H1 (cell line): ENCODE measurements around the gene TRIM77. TPM values are rescaled to one million over a fixed set of nuclear protein-coding genes. Genes with fewer than 3 reads are reported as not detected.
"Not testable (repeated sequence)": the region's sequence is repeated elsewhere in the genome, so short reads cannot be mapped to it uniquely, and the experiment has no call there.

ENCODE experiments used
- CTCF ChIA-PET: fragments of 300-600 bp; sonication (Branson Sonifier 250); formaldehyde crosslinking; loops from one replicate; lab custom pipeline; 2021; ENCODE audit not compliant: partially characterized antibody; lab: Charles Lee
- POLR2A ChIA-PET: fragments of 300-600 bp; sonication (Branson Sonifier 250); formaldehyde crosslinking; loops from one replicate; lab custom pipeline; 2021; ENCODE audit warnings: inconsistent platforms; ENCODE audit not compliant: partially characterized antibody; lab: Charles Lee
- DNase-seq, 2 experiments: peaks; one replicate each; pipeline versions ENCODE4 v3.0.0 to v3.0.0-alpha.2; 2010 to 2022; ENCODE audit warnings: low spot score in 2 of 2, low read depth in 1 of 2, mixed read lengths in 1 of 2
- FAIRE-seq: peaks from 2 replicates; lab custom pipeline; 2011; peaks lifted over from hg19 to GRCh38; lab: Jason Lieb, UNC
- H2AFZ ChIP-seq: 2 replicates; pipeline ENCODE4 v1.8.1; 2012; ENCODE audit warnings: low read length, inconsistent platforms
- H2AK5ac ChIP-seq: 2 replicates; pipeline ENCODE4 v1.6.1; 2013; ENCODE audit warnings: low read depth, low read length
- H2BK120ac ChIP-seq: replicated peaks from 2 replicates; pipeline ENCODE3; 2013; ENCODE audit warnings: low read depth, low read length, inconsistent platforms
- H2BK12ac ChIP-seq: 2 replicates; pipeline ENCODE4 v1.6.1; 2013; ENCODE audit warnings: low read depth, low read length
- H2BK15ac ChIP-seq: 2 replicates; pipeline ENCODE4 v1.6.1; 2013; ENCODE audit warnings: low read length
- H2BK20ac ChIP-seq: 2 replicates; pipeline ENCODE4 v1.6.1; 2013; ENCODE audit warnings: low read length
- H2BK5ac ChIP-seq: 2 replicates; pipeline ENCODE4 v1.6.1; 2013; ENCODE audit warnings: low read depth, low read length
- H3K14ac ChIP-seq: 2 replicates; pipeline ENCODE4 v1.6.1; 2013; ENCODE audit warnings: inconsistent platforms; ENCODE audit not compliant: insufficient read length
- H3K18ac ChIP-seq: 2 replicates; pipeline ENCODE4 v1.6.1; 2013; ENCODE audit warnings: low read length; ENCODE audit errors: extremely low read depth
- H3K23ac ChIP-seq: 2 replicates; pipeline ENCODE4 v1.6.1; 2013; ENCODE audit warnings: inconsistent platforms; ENCODE audit not compliant: insufficient read length
- H3K23me2 ChIP-seq: 2 replicates; pipeline ENCODE4 v1.6.1; 2013; ENCODE audit warnings: low read depth, low read length
- H3K27ac ChIP-seq: 2 replicates; pipeline ENCODE4 v1.6.1; 2011; ENCODE audit warnings: low read depth, low read length, inconsistent platforms
- H3K27me3 ChIP-seq, 4 experiments: replicated peaks in 1 of 4; 1 replicate in 1 of 4; 2 replicates in 3 of 4; pipeline versions ENCODE4 v1.6.1 to v1.8.1; 2011 to 2013; ENCODE audit warnings: low read length in 3 of 4, mild to moderate bottlenecking in 3 of 4, inconsistent platforms in 2 of 4, mixed read lengths in 2 of 4, moderate library complexity in 1 of 4; ENCODE audit not compliant: control insufficient read depth in 3 of 4, insufficient read depth in 3 of 4; ENCODE audit errors: extremely low read depth in 1 of 4
- H3K36me3 ChIP-seq, 4 experiments: 2 replicates each; pipeline versions ENCODE4 v1.6.1 to v1.8.1; 2011 to 2013; ENCODE audit warnings: mild to moderate bottlenecking in 4 of 4, low read length in 3 of 4, moderate library complexity in 2 of 4, control low read depth in 1 of 4, inconsistent platforms in 1 of 4; ENCODE audit not compliant: insufficient read depth in 4 of 4, control insufficient read depth in 2 of 4
- H3K4ac ChIP-seq: replicated peaks from 2 replicates; pipeline ENCODE3; 2013; ENCODE audit warnings: low read length, low read depth, mixed read lengths, inconsistent platforms; ENCODE audit not compliant: insufficient read length
- H3K4me1 ChIP-seq, 4 experiments: replicated peaks in 1 of 4; 1 replicate in 1 of 4; 2 replicates in 3 of 4; pipeline versions ENCODE4 v1.6.1 to v1.8.1; 2011 to 2013; ENCODE audit warnings: low read length in 3 of 4, inconsistent platforms in 2 of 4, mixed read lengths in 1 of 4; ENCODE audit not compliant: insufficient read depth in 4 of 4, control insufficient read depth in 3 of 4
- H3K4me2 ChIP-seq, 2 experiments: 2 replicates each; pipeline versions ENCODE4 v1.6.1 to v1.8.1; 2011 to 2013; ENCODE audit warnings: low read depth in 2 of 2, low read length in 2 of 2, control low read depth in 1 of 2, inconsistent platforms in 1 of 2, mild to moderate bottlenecking in 1 of 2; ENCODE audit not compliant: insufficient read depth in 1 of 2
- H3K4me3 ChIP-seq, 4 experiments: fragments of 200-600, 300-600 bp in 1 of 4; sonication (generic), shearing (Covaris generic), sonication (Bioruptor Twin) in 1 of 4; 2 replicates each; pipeline versions ENCODE4 v1.5.1 to v1.8.1; 2011 to 2016; ENCODE audit warnings: low read length in 4 of 4, low read depth in 3 of 4, control low read depth in 2 of 4, inconsistent platforms in 2 of 4, mild to moderate bottlenecking in 2 of 4, mixed read lengths in 1 of 4, moderate library complexity in 1 of 4; ENCODE audit not compliant: insufficient read depth in 2 of 4; ENCODE audit errors: extremely low read depth in 1 of 4
- H3K56ac ChIP-seq: replicated peaks from 2 replicates; pipeline ENCODE3; 2013; ENCODE audit warnings: low read depth, mild to moderate bottlenecking, mixed read lengths, low read length, inconsistent platforms; ENCODE audit not compliant: insufficient read length
- H3K79me1 ChIP-seq: 2 replicates; pipeline ENCODE4 v1.6.1; 2013; ENCODE audit warnings: low read depth, low read length, control low read depth
- H3K79me2 ChIP-seq, 2 experiments: 2 replicates each; pipeline versions ENCODE4 v1.6.1 to v1.8.1; 2012 to 2013; ENCODE audit warnings: low read length in 2 of 2, mild to moderate bottlenecking in 2 of 2, inconsistent platforms in 1 of 2; ENCODE audit not compliant: insufficient read depth in 2 of 2, control insufficient read depth in 1 of 2
- H3K9ac ChIP-seq, 4 experiments: replicated peaks in 1 of 4; 1 replicate in 1 of 4; 2 replicates in 3 of 4; pipeline versions ENCODE4 v1.6.1 to v1.8.1; 2011 to 2013; ENCODE audit warnings: low read depth in 3 of 4, low read length in 3 of 4, control low read depth in 2 of 4, mild to moderate bottlenecking in 2 of 4, moderate library complexity in 2 of 4, inconsistent platforms in 1 of 4; ENCODE audit errors: extremely low read depth in 1 of 4
- H3K9me3 ChIP-seq, 2 experiments: 2 replicates each; pipeline versions ENCODE4 v1.6.1 to v1.8.1; 2012 to 2013; ENCODE audit warnings: mild to moderate bottlenecking in 2 of 2, moderate library complexity in 2 of 2, control low read depth in 1 of 2, inconsistent platforms in 1 of 2, low read depth in 1 of 2, low read length in 1 of 2, mixed read lengths in 1 of 2; ENCODE audit not compliant: insufficient read depth in 2 of 2
- H4K20me1 ChIP-seq, 2 experiments: replicated peaks in 1 of 2; 2 replicates each; pipeline versions ENCODE3 to v1.8.1; 2011 to 2013; ENCODE audit warnings: inconsistent platforms in 2 of 2, low read length in 2 of 2, mild to moderate bottlenecking in 1 of 2; ENCODE audit not compliant: insufficient read depth in 2 of 2, control insufficient read depth in 1 of 2
- H4K5ac ChIP-seq: 2 replicates; pipeline ENCODE4 v1.6.1; 2013; ENCODE audit warnings: low read length, low read depth, mixed read lengths, inconsistent platforms; ENCODE audit not compliant: insufficient read length
- H4K8ac ChIP-seq: 2 replicates; pipeline ENCODE4 v1.8.0; 2013; ENCODE audit warnings: mild to moderate bottlenecking, moderate library complexity, low read length, inconsistent platforms; ENCODE audit not compliant: insufficient read depth; ENCODE audit errors: extremely low read depth
- H4K91ac ChIP-seq: replicated peaks from 2 replicates; pipeline ENCODE3; 2013; ENCODE audit warnings: low read length, mixed read lengths, inconsistent platforms; ENCODE audit not compliant: insufficient read length
- CHD2 ChIP-seq: IDR thresholded peaks from 2 replicates; pipeline ENCODE4 v1.6.1; 2012; ENCODE audit warnings: low read length, improper control_type of control experiment
- YY1 ChIP-seq: IDR thresholded peaks from 2 replicates; pipeline ENCODE4 v1.6.1; 2011; ENCODE audit warnings: low read depth, mild to moderate bottlenecking, low read length
- WGBS, 2 experiments: shearing (Covaris generic) in 1 of 2; methylation state at CpG; one replicate each; pipeline versions ENCODE4 v1.1.6 to v1.1.7; 2013 to 2015; ENCODE audit warnings: low lambda C conversion rate in 2 of 2, mixed read lengths in 2 of 2, inconsistent platforms in 1 of 2, low coverage in 1 of 2, missing lambda C conversion rate in 1 of 2; ENCODE audit not compliant: insufficient replicate concordance in 2 of 2, insufficient coverage in 1 of 2, insufficient read length in 1 of 2; ENCODE audit errors: extremely low coverage in 1 of 2, missing lambda C conversion rate in 1 of 2; 5-methylcytosine and 5-hydroxymethylcytosine counted together
- polyA plus RNA-seq, 7 experiments: library from polyadenylated mRNA; depleted of rRNA in 3 of 7; stranded (reverse) in 5 of 7; unstranded in 2 of 7; fragments of >200 nt in 5 of 7; fragments of 200-250 nt in 2 of 7; gene quantifications; 1 replicate in 5 of 7; 2 replicates in 1 of 7; 4 replicates in 1 of 7; pipeline versions ENCODE4 v1.2.1 to v1.2.3, GENCODE V29; 2011 to 2013; ENCODE audit warnings: missing spikeins in 2 of 7, mixed read lengths in 2 of 7
- total RNA-seq: library from RNA; stranded (reverse); fragmentation: NEBNext Ultra II Directional; extraction: Animal tissue kit (Norgen Biotek cat#: 25700); gene quantifications from 2 replicates; pipeline ENCODE4 v1.2.1, GENCODE V29; 2021

TRIM77 gene
- total and polyA plus RNA-seq, 2 of the 8 experiments (the other 6 are each of a cell fraction or from before 2014, with no cell fraction given): not detected

DNA sequence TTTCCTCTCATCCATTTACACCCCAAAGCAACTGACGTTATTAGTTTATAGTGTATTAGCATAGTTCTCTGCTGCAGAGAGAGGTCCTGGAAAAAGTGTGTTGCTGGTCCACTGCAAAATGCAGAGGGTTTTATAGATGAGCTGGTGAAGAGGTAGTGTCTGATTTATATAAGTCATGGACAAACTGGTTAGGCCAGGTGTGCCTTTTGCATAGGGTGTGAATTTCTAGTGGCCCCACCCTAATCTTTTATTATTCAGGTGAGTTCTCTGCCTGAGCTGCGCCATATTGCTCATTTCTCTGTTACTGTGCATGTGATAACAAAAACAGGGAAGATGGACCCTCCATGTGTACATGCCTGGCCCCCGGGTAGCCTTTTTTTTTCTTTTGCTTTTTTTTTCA is 43.1 kb upstream of the TRIM77 start:
- Histone ChIP-seq H3K23ac (no peak overlapping the region), H2AFZ (no peak overlapping the region), H4K8ac (no peak overlapping the region), H3K36me3 (no peaks in the 10 kb centered on the region), H3K4me2 (no peak overlapping the region), H3K79me2 (no peaks in the 10 kb centered on the region), H2BK15ac (no peak overlapping the region), H2AK5ac (no peak overlapping the region), H3K18ac (no peak overlapping the region), H4K5ac (no peak overlapping the region), H2BK5ac (no peak overlapping the region), H3K27me3 (no peaks in the 10 kb centered on the region), H2BK120ac (no peak overlapping the region), H3K23me2 (no peaks in the 10 kb centered on the region), H3K79me1 (no peaks in the 10 kb centered on the region), H3K27ac (no peak overlapping the region), H4K91ac (no peak overlapping the region), H2BK20ac (no peak overlapping the region), H3K4me1 (no peaks in the 10 kb centered on the region), H3K4ac (no peak overlapping the region), H4K20me1 (no peaks in the 10 kb centered on the region), H3K4me3 (no peak overlapping the region), H3K9me3 (no peaks in the 10 kb centered on the region), H3K14ac (no peak overlapping the region), H3K56ac (no peak overlapping the region), H2BK12ac (no peak overlapping the region), H3K9ac (no peak overlapping the region)
- POLR2A ChIA-PET: no interaction called here
- TF ChIP-seq YY1 (no peak), CHD2 (no peak)
- no peak for DNase-seq
- FAIRE-seq: no peak
- CTCF ChIA-PET: no interaction called here
- 98% methylated on average over 3 of the region's 3 CpGs; no CpG with 5 or more reads in 1 of the 2 experiments for WGBS, 2 experiments

DNA sequence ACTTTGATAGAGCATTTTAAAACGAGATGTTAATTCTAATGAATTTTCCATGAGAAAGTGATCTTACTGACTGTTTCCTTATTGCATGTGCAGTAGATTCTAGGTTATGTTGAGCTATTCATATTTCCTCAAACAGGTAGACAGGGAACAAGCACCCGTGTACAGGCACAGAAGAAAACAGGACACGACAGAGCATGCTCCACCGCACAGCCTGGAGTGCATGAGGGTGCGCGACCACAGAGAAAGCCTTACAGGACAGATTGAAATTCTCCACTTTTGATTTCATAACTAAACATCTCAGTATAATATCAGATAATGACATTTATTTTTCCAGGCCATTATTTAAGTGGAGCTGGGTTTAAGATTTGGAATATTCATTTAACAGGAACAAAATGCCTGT is 41.9 kb upstream of the TRIM77 start:
- CTCF ChIA-PET, H3K9ac ChIP-seq, FAIRE-seq, POLR2A ChIA-PET, H3K4me2 ChIP-seq, H4K20me1 ChIP-seq, H2BK12ac ChIP-seq, H3K14ac ChIP-seq, H4K91ac ChIP-seq, H3K27me3 ChIP-seq, H2AFZ ChIP-seq, H2BK15ac ChIP-seq, H3K4me1 ChIP-seq, H3K56ac ChIP-seq, H2BK120ac ChIP-seq, H3K4me3 ChIP-seq, H3K79me2 ChIP-seq, H4K5ac ChIP-seq, H3K9me3 ChIP-seq, DNase-seq, H2AK5ac ChIP-seq, H2BK5ac ChIP-seq, H3K18ac ChIP-seq, H3K23ac ChIP-seq, H2BK20ac ChIP-seq, H4K8ac ChIP-seq, H3K23me2 ChIP-seq, H3K27ac ChIP-seq, H3K4ac ChIP-seq, H3K79me1 ChIP-seq, H3K36me3 ChIP-seq: not testable (repeated sequence)
- 93% methylated on average over 6 of the region's 6 CpGs; no CpG with 5 or more reads in 1 of the 2 experiments for WGBS, 2 experiments
